ENCODE data around the gene ZFAND3. TPM values are rescaled to one million over a fixed set of nuclear protein-coding genes. Genes with fewer than 3 reads are reported as not detected.

The ZFAND3 gene
- total and polyA plus RNA-seq, 7 donors, result 48.5 to 166 (median 141) TPM

DNA sequence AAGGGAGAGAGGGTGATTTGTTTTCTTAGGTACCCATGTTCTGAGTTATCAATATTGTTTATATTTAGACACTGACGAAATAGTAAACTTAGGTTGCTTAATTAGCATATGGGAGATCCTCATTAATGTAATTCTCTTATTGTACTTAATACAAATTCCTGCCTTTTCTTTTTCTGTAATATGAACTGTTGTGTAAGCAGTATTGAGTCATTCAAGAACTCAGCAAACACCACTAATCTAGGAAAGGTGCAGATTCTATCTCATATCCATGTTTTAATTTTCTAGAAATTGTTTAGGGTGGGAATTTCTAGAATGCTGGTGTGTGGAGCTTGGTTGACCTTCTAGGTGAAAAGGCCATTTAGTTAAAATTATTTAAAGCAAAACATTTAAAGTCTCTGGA, 216.0 kb downstream of the ZFAND3 start:
- TF ChIP-seq, protein P1, sequence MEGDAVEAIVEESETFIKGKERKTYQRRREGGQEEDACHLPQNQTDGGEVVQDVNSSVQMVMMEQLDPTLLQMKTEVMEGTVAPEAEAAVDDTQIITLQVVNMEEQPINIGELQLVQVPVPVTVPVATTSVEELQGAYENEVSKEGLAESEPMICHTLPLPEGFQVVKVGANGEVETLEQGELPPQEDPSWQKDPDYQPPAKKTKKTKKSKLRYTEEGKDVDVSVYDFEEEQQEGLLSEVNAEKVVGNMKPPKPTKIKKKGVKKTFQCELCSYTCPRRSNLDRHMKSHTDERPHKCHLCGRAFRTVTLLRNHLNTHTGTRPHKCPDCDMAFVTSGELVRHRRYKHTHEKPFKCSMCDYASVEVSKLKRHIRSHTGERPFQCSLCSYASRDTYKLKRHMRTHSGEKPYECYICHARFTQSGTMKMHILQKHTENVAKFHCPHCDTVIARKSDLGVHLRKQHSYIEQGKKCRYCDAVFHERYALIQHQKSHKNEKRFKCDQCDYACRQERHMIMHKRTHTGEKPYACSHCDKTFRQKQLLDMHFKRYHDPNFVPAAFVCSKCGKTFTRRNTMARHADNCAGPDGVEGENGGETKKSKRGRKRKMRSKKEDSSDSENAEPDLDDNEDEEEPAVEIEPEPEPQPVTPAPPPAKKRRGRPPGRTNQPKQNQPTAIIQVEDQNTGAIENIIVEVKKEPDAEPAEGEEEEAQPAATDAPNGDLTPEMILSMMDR (IDR thresholded peaks at IDR 0.05), result no peak
- H3K36me3 ChIP-seq (ENCODE audit: insufficient read depth in 1 of 2, low read depth in 1 of 2), result no peaks in the 10 kb centered on the region
- H3K27ac ChIP-seq, result no peak overlapping the region
- H3K4me1 ChIP-seq, result peaks cover 48% of the 10 kb centered on the region
- intact Hi-C loops (cut with DNase I), result loop anchor here (10.0 kb wide), 2 partner anchors 459 to 639 kb away; no protein-coding TSS in a partner anchor
- H3K27me3 ChIP-seq (ENCODE audit: insufficient read depth in 3 of 3, low read length in 2 of 3), result no peaks in the 10 kb centered on the region
- H3K9me3 ChIP-seq, result no peaks in the 10 kb centered on the region
- DNase-seq (no peak), ATAC-seq (no peak)
- WGBS, 3 donors, result 92 to 97% (median 94%) methylated on average over 1 of the region's 1 CpG
- no peak overlapping the region for H3K4me3 ChIP-seq

DNA sequence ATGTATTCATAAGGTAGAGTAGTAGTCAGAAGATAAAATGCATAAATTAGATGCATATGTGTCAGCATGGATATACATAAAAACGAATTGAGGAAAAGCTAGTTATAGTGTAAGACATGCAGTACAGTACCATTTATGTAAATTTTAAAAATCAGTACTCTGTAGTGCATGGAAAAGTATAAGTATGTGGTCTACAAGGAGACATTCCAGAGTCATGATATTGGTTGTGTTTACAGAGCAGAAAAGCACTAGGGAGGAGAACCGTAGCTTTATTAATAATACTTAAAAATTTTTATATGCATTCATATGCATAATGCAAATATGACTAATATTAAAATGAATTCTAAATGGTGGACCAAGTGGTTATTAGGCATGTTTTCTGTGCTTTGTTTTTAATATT, 220.0 kb downstream of the ZFAND3 start:
- WGBS, 3 donors, result 91 to 94% (median 92%) methylated on average over 2 of the region's 2 CpGs
- no peaks in the 10 kb centered on the region for H3K27me3 ChIP-seq (ENCODE audit: insufficient read depth in 3 of 3, low read length in 2 of 3)
- no peak overlapping the region for H3K4me3 ChIP-seq
- intact Hi-C loops (cut with DNase I), result loop anchor here (10.0 kb wide), 2 partner anchors 455 to 635 kb away; no protein-coding TSS in a partner anchor
- H3K9me3 ChIP-seq, result no peaks in the 10 kb centered on the region
- H3K4me1 ChIP-seq, result peaks cover 21% of the 10 kb centered on the region
- DNase-seq (no peak), ATAC-seq (no peak)
- TF ChIP-seq, protein P1 (IDR thresholded peaks at IDR 0.05), result no peak
- H3K36me3 ChIP-seq (ENCODE audit: insufficient read depth in 1 of 2, low read depth in 1 of 2), result no peaks in the 10 kb centered on the region
- H3K27ac ChIP-seq, result no peak overlapping the region

DNA sequence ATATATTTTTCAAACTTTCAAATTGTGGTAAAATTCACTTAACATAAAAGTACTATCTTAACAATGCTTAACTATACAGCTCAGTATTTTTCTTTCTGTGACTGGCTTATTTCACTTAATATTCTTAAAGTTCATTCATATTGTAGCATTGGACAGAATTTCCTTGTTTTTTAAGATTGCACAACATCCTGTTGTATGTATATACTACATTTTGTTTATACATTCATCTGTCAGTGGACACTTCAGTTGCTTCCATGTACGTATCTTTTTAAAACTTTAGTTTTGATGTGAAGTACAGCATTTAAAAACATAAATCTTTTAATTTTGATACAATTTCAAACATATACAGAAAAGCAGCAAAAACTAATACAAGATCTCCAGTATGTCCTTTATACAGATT, 220.7 kb downstream of the ZFAND3 start:
- TF ChIP-seq, protein P1 (IDR thresholded peaks at IDR 0.05), result no peak
- WGBS, 3 donors, result 87 to 100% (median 90%) methylated on average over 1 of the region's 1 CpG
- H3K27me3 ChIP-seq (ENCODE audit: insufficient read depth in 3 of 3, low read length in 2 of 3), result no peaks in the 10 kb centered on the region

DNA sequence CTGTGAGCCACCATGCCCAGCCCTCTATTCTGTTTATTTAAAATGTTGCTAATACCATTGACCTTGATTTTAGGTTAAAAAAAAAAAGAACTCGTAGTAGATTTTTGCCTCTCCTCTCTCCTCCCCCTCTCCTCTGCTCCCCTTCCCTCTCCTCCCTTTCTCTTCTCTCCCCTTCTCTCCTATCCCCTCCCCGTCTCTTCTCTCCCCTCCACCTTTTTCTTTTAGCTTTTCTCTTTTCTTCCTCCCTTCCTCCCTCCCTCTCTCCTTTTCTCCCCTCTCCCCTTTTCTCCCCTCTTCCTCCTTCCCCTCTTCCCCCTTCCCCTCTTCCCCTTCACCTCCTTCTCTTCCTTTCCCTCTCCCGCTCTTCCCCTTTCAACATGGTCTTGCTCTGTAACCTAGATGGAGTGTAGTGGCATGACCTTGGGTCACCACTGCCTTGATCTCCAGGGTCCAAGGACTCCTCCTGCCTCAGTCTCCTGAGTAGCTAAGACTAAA, 223.8 kb downstream of the ZFAND3 start:
- intact Hi-C loops (cut with DNase I), result no loop called here
- Histone ChIP-seq H3K27me3 (ENCODE audit: insufficient read depth in 3 of 3, low read length in 2 of 3) (no peaks in the 10 kb centered on the region), H3K4me3 (no peak overlapping the region), H3K4me1 (no peaks in the 10 kb centered on the region), H3K27ac (no peak overlapping the region), H3K36me3 (ENCODE audit: insufficient read depth in 1 of 2, low read depth in 1 of 2) (no peaks in the 10 kb centered on the region), H3K9me3 (no peaks in the 10 kb centered on the region)
- DNase-seq (no peak), ATAC-seq (no peak)
- TF ChIP-seq, protein P1 (IDR thresholded peaks at IDR 0.05), result no peak
- 77 to 91% (median 79%) methylated on average over 3 of the region's 3 CpGs for WGBS, 3 donors

More for the DNA sequence above, 220.7 kb downstream of the ZFAND3 start:
- H3K4me3 ChIP-seq, result no peak overlapping the region
- ATAC-seq (no peak), DNase-seq (no peak)
- H3K9me3 ChIP-seq, result no peaks in the 10 kb centered on the region
- no peak overlapping the region for H3K27ac ChIP-seq
- peaks cover 13% of the 10 kb centered on the region for H3K4me1 ChIP-seq
- no peaks in the 10 kb centered on the region for H3K36me3 ChIP-seq (ENCODE audit: insufficient read depth in 1 of 2, low read depth in 1 of 2)
- intact Hi-C loops (cut with DNase I), result no loop called here

DNA sequence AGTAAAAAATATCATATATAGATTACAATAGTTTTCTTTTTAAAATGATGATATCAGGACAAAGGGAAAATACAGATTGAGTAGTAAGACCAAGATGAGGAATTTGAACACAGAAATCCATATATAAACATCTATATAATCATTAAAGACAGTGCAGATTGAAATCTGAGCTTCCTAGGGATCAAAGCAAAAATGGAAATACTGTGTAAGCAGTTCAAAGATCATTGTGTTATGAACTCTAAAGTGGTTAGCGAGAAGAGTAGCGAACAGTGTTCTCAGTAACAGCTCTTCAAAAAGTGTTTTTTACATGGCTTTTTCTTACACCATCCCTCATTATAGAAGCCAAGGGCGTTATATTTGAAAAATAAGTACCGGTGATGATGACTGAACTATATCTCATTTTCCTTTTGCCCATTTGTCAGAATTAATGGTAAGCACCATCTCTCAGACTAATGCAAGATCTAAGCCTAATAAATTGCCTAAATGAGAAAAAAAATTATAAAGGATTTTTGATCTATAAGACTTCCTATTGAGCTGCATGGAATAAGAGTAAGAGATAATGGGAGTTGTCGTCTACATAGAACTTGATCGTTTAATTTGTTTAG, 226.3 kb downstream of the ZFAND3 start:
- 82 to 90% (median 89%) methylated on average over 6 of the region's 6 CpGs for whole genome bisulfite sequencing, 3 donors
- TF ChIP-seq, protein P1 (IDR thresholded peaks at IDR 0.05), result no peak
- Histone ChIP-seq H3K36me3 (ENCODE audit: insufficient read depth in 1 of 2, low read depth in 1 of 2) (no peaks in the 10 kb centered on the region), H3K4me3 (no peak overlapping the region), H3K27me3 (ENCODE audit: insufficient read depth in 3 of 3, low read length in 2 of 3) (no peaks in the 10 kb centered on the region), H3K9me3 (no peaks in the 10 kb centered on the region), H3K4me1 (peaks cover 4% of the 10 kb centered on the region), H3K27ac (no peak overlapping the region)
- DNase-seq (no peak), ATAC-seq (no peak)
- intact Hi-C loops (cut with DNase I), result no loop called here
